OCI-LY7 (cell line): ENCODE measurements around the gene KIF16B. TPM values are rescaled to one million over a fixed set of nuclear protein-coding genes. Genes with fewer than 3 reads are reported as not detected.

Experiments used
- BruUV-seq: library from RNA; stranded (reverse); fragments of 400-500 nt; replicated peaks from 2 replicates; lab custom pipeline; 2021; lab: Mats Ljungman, UMichigan
- CTCF ChIA-PET: fragments of 300-600 bp; sonication (Branson Sonifier 250); formaldehyde crosslinking; loops from one replicate; lab custom pipeline; 2022; ENCODE audit warnings: antibody characterized with exemption; ENCODE audit not compliant: unreplicated experiment; lab: Charles Lee
- POLR2A ChIA-PET: fragments of 300-600 bp; sonication (Branson Sonifier 250); formaldehyde crosslinking; loops from one replicate; lab custom pipeline; 2022; ENCODE audit warnings: antibody characterized with exemption; lab: Charles Lee
- DNase-seq: peaks from one replicate; pipeline ENCODE4 v3.0.0-alpha.2; 2015; ENCODE audit warnings: low spot score
- H2AFZ ChIP-seq: fragments of 200-600 bp; sonication (generic), shearing (Covaris generic); 2 replicates; pipeline ENCODE4 v1.6.1; 2014; ENCODE audit warnings: mild to moderate bottlenecking, antibody characterized with exemption, low read length, moderate library complexity
- H3K27ac ChIP-seq: fragments of 200-600 bp; sonication (generic); 2 replicates; pipeline ENCODE4 v1.5.1; 2014; ENCODE audit warnings: mixed run types, low read depth, mild to moderate bottlenecking, moderate library complexity, low read length, inconsistent platforms; ENCODE audit not compliant: poor library complexity, severe bottlenecking
- H3K36me3 ChIP-seq: fragments of 200-600 bp; sonication (generic); 2 replicates; pipeline ENCODE4 v1.6.1; 2014; ENCODE audit warnings: mild to moderate bottlenecking, antibody characterized with exemption, low read length, moderate library complexity, mixed read lengths; ENCODE audit not compliant: insufficient read depth
- H3K4me1 ChIP-seq: fragments of 200-600 bp; sonication (generic); 2 replicates; pipeline ENCODE4 v1.5.1; 2014; ENCODE audit warnings: mild to moderate bottlenecking, low read length; ENCODE audit not compliant: insufficient read depth, poor library complexity, severe bottlenecking
- H3K4me2 ChIP-seq: fragments of 200-600 bp; sonication (generic); 2 replicates; pipeline ENCODE4 v1.6.1; 2014; ENCODE audit warnings: mild to moderate bottlenecking, low read length
- H3K4me3 ChIP-seq: fragments of 200-600 bp; sonication (generic); 2 replicates; pipeline ENCODE4 v1.5.1; 2014; ENCODE audit warnings: mild to moderate bottlenecking, low read depth, low read length; ENCODE audit not compliant: poor library complexity, severe bottlenecking
- H3K79me2 ChIP-seq: fragments of 200-600 bp; sonication (generic); 2 replicates; pipeline ENCODE4 v1.6.1; 2016; ENCODE audit warnings: low read depth, mild to moderate bottlenecking, low read length, moderate library complexity, mixed read lengths; ENCODE audit not compliant: insufficient read depth
- H3K9me2 ChIP-seq: fragments of 200-600 bp; sonication (generic); 2 replicates; pipeline ENCODE4 v1.6.1; 2016; ENCODE audit warnings: mild to moderate bottlenecking, low read length, mixed read lengths; ENCODE audit not compliant: insufficient read depth
- H3K9me3 ChIP-seq: fragments of 200-600 bp; sonication (generic); 2 replicates; pipeline ENCODE4 v1.6.1; 2014; ENCODE audit warnings: mild to moderate bottlenecking, mixed run types, low read length, mixed read lengths
- H4K20me1 ChIP-seq: fragments of 200-600 bp; sonication (generic); 2 replicates; pipeline ENCODE4 v1.6.1; 2014; ENCODE audit warnings: mild to moderate bottlenecking, antibody characterized with exemption, low read length, moderate library complexity, mixed read lengths; ENCODE audit not compliant: insufficient read depth
- EZH2phosphoT487 ChIP-seq: fragments of 200-600 bp; sonication (generic); IDR thresholded peaks from 2 replicates; pipeline ENCODE4 v1.6.1; 2018; ENCODE audit warnings: low read depth, borderline replicate concordance, mild to moderate bottlenecking, mixed run types, antibody characterized with exemption, low read length, moderate library complexity, mixed read lengths
- intact Hi-C: fragments of 100-400 bp; cut with micrococcal nuclease; formaldehyde crosslinking; loops from one replicate; pipeline ENCODE4 v1.10.0; 2022; ENCODE audit not compliant: unreplicated experiment
- total RNA-seq, 2 experiments: library from RNA; depleted of rRNA in 1 of 2; stranded (reverse); fragments of >200 nt in 1 of 2; shearing (Covaris generic) in 1 of 2; gene quantifications; 2 replicates each; pipeline ENCODE4 v1.2.3, GENCODE V29; 2014 to 2022
- TF ChIP-seq, protein P1 (sequence below): fragments of 200-600 bp; sonication (generic); conservative IDR thresholded peaks from 2 replicates; pipeline ENCODE4 v1.5.1; 2014; ENCODE audit warnings: mild to moderate bottlenecking, antibody characterized with exemption, low read length, moderate library complexity, mixed read lengths

KIF16B gene
- total RNA-seq, 2 experiments from 2014 or later, result 6.2 to 11.2 TPM

DNA sequence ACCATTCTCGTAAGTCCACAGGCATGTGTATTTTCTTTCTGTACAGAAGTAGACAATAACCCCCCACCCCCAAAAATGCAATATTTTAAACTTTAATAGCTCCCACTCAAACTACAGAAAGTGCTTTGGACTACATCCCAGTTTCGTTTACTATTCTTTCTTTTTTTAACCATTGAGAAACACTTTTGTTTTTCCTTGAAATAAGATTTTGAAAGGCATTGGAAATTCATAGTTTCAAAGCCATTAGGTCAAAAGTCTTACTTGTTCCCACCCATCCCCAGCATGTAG, 140.0 kb downstream of the KIF16B start:
- H3K4me3 ChIP-seq, result no peak overlapping the region
- no TSS peak for BruUV-seq
- no peaks in the 10 kb centered on the region for H3K9me2 ChIP-seq
- intact Hi-C loops, result no loop called here
- no peak overlapping the region for H3K27ac ChIP-seq
- no peak overlapping the region for H2AFZ ChIP-seq
- H3K4me1 ChIP-seq, result no peaks in the 10 kb centered on the region
- ChIA-PET CTCF (interaction anchor here (0.5 kb wide), 1 partner anchor 36 kb away, joined by 5 read pairs; no protein-coding TSS in a partner anchor), POLR2A (interaction anchor here (0.6 to 1.2 kb wide), 5 partner anchors 10 to 729 kb away, joined by 3 to 4 read pairs (median 3); no protein-coding TSS in a partner anchor)
- H3K9me3 ChIP-seq, result no peaks in the 10 kb centered on the region
- H4K20me1 ChIP-seq, result no peaks in the 10 kb centered on the region
- H3K4me2 ChIP-seq, result no peak overlapping the region
- no peaks in the 10 kb centered on the region for H3K79me2 ChIP-seq
- DNase-seq, result no peak
- TF ChIP-seq, protein P1, sequence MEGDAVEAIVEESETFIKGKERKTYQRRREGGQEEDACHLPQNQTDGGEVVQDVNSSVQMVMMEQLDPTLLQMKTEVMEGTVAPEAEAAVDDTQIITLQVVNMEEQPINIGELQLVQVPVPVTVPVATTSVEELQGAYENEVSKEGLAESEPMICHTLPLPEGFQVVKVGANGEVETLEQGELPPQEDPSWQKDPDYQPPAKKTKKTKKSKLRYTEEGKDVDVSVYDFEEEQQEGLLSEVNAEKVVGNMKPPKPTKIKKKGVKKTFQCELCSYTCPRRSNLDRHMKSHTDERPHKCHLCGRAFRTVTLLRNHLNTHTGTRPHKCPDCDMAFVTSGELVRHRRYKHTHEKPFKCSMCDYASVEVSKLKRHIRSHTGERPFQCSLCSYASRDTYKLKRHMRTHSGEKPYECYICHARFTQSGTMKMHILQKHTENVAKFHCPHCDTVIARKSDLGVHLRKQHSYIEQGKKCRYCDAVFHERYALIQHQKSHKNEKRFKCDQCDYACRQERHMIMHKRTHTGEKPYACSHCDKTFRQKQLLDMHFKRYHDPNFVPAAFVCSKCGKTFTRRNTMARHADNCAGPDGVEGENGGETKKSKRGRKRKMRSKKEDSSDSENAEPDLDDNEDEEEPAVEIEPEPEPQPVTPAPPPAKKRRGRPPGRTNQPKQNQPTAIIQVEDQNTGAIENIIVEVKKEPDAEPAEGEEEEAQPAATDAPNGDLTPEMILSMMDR, result no peak
- TF ChIP-seq EZH2phosphoT487, result no peak
- no peaks in the 10 kb centered on the region for H3K36me3 ChIP-seq

DNA sequence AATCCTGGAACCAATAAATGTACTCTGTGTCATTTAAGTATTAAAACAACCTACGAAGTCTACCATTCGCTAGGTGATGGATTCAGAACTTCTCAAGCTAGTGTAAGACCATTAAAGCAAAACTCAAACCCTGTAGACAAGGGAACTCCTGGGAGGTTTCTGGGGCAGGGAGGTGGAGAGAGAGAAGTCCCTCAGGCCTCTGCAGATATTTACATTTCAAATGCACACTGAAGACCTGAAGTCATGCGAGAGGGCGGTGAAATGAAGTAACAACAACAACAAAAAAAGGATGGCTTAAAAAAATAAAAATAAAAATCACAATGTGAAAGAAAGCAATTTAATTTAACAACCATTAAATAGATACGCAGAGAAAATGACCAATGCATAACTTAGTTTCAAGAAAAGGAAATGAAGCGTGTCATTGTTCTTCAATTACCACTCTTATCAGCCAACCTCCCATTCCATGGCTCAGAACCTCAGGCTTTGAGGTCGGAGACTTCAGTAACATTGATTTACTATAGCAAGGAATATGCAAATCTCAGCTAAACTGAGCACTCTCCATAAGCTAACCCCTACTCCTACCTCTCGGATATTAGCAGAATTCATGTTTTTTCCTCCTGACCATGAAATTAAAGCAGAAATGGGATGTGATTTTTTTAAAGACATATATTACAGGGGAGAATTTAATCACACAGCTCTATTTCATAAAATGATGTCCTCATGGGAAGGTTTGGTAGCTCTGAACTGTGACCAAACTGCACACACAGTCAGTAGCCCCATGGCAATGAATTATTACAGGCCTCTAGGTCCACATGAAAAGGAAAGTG, 140.6 kb downstream of the KIF16B start:
- Histone ChIP-seq H3K4me3 (no peak overlapping the region), H3K27ac (no peak overlapping the region), H3K4me2 (no peak overlapping the region), H3K9me3 (no peaks in the 10 kb centered on the region), H2AFZ (no peak overlapping the region), H3K79me2 (no peaks in the 10 kb centered on the region), H4K20me1 (no peaks in the 10 kb centered on the region), H3K36me3 (no peaks in the 10 kb centered on the region), H3K9me2 (no peaks in the 10 kb centered on the region), H3K4me1 (no peaks in the 10 kb centered on the region)
- DNase-seq, result no peak
- CTCF ChIA-PET, result no interaction called here
- BruUV-seq, result no TSS peak
- POLR2A ChIA-PET, result interaction anchor here (0.6 to 1.2 kb wide), 4 partner anchors 11 to 728 kb away, joined by 3 to 4 read pairs (median 3); no protein-coding TSS in a partner anchor
- no peak for TF ChIP-seq EZH2phosphoT487
- TF ChIP-seq, protein P1, result no peak
- intact Hi-C loops, result no loop called here

DNA sequence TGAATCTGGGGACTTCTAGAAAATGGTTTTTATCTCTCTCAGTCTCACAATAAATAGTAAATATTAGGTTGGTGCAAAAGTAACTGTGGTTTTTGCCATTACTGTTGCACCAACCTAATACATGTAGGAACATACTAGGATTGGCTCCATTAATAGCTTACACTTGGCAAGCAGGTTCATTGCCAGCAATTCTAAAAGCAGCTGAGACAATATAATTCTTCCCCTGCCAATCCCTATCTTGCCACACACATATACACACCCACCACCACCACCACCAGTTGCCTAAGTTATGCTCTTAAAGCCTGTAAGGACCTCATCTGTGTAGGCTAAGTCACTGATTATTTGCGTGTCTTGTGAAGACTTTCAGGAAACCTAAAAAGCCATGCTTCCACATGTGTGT, 145.1 kb downstream of the KIF16B start:
- H3K9me2 ChIP-seq, result no peaks in the 10 kb centered on the region

More for the DNA sequence above, 145.1 kb downstream of the KIF16B start:
- H3K9me3 ChIP-seq, result no peaks in the 10 kb centered on the region
- ChIA-PET CTCF (no interaction called here), POLR2A (no interaction called here)
- no TSS peak for BruUV-seq
- H3K4me2 ChIP-seq, result no peak overlapping the region
- no peaks in the 10 kb centered on the region for H3K4me1 ChIP-seq
- intact Hi-C loops, result no loop called here
- no peaks in the 10 kb centered on the region for H3K36me3 ChIP-seq
- no peak overlapping the region for H3K27ac ChIP-seq
- no peaks in the 10 kb centered on the region for H3K79me2 ChIP-seq
- H2AFZ ChIP-seq, result no peak overlapping the region
- no peak for TF ChIP-seq EZH2phosphoT487
- TF ChIP-seq, protein P1, result no peak
- no peaks in the 10 kb centered on the region for H4K20me1 ChIP-seq
- no peak overlapping the region for H3K4me3 ChIP-seq
- no peak for DNase-seq
